OCI-LY1 (cell line): ENCODE data around the gene CTTNBP2.

Source experiments
- EZH2 ChIP-seq: fragments of 200-600 bp; sonication (generic), shearing (Covaris generic); IDR thresholded peaks from 2 replicates; pipeline ENCODE4 v1.8.0; 2017; ENCODE audit warnings: borderline replicate concordance, mixed run types, mild to moderate bottlenecking, antibody characterized with exemption, low read length, moderate library complexity, mixed read lengths
- TF ChIP-seq, protein P1 (sequence below): fragments of 200-600 bp; sonication (generic), shearing (Covaris generic); IDR thresholded peaks from 2 replicates; pipeline ENCODE4 v1.5.1; 2017; ENCODE audit warnings: mild to moderate bottlenecking, antibody characterized with exemption, low read length, moderate library complexity, mixed read lengths

DNA sequence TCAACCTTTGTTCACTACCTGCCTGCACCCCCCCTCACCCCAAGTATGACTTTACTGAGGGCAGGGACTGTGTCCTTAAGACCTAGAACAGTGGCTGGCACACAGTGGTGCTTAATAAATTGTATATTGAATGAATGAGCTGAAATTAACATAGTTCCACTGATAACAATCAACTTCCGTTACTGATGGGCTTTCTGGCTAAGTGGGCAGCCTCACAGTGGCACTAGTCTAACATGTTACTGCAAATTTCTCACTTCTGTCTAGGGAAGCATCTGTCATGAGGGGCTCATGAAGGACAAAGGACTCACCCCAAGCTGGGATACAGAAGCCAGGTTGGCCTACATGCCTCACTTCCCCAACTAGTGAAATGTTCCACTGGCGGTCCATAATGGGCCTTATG, 79.3 kb downstream of the CTTNBP2 start:
- TF ChIP-seq, protein P1, sequence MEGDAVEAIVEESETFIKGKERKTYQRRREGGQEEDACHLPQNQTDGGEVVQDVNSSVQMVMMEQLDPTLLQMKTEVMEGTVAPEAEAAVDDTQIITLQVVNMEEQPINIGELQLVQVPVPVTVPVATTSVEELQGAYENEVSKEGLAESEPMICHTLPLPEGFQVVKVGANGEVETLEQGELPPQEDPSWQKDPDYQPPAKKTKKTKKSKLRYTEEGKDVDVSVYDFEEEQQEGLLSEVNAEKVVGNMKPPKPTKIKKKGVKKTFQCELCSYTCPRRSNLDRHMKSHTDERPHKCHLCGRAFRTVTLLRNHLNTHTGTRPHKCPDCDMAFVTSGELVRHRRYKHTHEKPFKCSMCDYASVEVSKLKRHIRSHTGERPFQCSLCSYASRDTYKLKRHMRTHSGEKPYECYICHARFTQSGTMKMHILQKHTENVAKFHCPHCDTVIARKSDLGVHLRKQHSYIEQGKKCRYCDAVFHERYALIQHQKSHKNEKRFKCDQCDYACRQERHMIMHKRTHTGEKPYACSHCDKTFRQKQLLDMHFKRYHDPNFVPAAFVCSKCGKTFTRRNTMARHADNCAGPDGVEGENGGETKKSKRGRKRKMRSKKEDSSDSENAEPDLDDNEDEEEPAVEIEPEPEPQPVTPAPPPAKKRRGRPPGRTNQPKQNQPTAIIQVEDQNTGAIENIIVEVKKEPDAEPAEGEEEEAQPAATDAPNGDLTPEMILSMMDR, result no peak
- no peak for TF ChIP-seq EZH2
